ENCODE measurements around the gene GPR137C. TPM values are rescaled to one million over a fixed set of nuclear protein-coding genes. Genes with fewer than 3 reads are reported as not detected.
"Not testable (repeated sequence)": the region's sequence is repeated elsewhere in the genome, so short reads cannot be mapped to it uniquely, and the experiment has no call there.

GPR137C gene
- total RNA-seq, 1 donor from 2014 or later = 0.97 TPM

DNA sequence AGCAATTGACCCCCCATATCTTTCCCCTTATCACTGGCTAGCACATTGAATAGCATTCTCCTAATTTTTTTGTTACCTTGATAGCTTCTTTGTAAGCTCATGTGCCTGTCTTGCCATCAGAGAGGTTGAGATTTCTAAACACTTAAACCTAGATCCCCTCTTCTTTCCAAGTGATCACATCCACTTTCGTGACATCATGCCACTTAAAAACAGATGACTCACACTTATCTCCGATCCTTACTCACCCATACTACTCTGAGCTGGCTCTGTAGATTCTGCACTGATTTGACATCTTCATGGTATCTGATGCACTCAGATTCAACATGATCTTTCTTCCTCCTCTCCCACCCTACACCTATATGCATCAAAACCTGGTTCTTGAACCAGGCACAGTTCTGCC, 10.5 kb downstream of the GPR137C start:
- H3K4me3 ChIP-seq = no peak overlapping the region
- no peaks in the 10 kb centered on the region for H3K27me3 ChIP-seq (ENCODE audit: low read depth)
- no peaks in the 10 kb centered on the region for H3K36me3 ChIP-seq
- no peaks in the 10 kb centered on the region for H3K9me3 ChIP-seq
- no peak overlapping the region for H3K27ac ChIP-seq
- ATAC-seq (no peak), DNase-seq (no peak)
- intact Hi-C loops (cut with DNase I) = no loop called here
- H3K4me1 ChIP-seq = no peaks in the 10 kb centered on the region
- TF ChIP-seq, protein P1, sequence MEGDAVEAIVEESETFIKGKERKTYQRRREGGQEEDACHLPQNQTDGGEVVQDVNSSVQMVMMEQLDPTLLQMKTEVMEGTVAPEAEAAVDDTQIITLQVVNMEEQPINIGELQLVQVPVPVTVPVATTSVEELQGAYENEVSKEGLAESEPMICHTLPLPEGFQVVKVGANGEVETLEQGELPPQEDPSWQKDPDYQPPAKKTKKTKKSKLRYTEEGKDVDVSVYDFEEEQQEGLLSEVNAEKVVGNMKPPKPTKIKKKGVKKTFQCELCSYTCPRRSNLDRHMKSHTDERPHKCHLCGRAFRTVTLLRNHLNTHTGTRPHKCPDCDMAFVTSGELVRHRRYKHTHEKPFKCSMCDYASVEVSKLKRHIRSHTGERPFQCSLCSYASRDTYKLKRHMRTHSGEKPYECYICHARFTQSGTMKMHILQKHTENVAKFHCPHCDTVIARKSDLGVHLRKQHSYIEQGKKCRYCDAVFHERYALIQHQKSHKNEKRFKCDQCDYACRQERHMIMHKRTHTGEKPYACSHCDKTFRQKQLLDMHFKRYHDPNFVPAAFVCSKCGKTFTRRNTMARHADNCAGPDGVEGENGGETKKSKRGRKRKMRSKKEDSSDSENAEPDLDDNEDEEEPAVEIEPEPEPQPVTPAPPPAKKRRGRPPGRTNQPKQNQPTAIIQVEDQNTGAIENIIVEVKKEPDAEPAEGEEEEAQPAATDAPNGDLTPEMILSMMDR (IDR thresholded peaks at IDR 0.05) = no peak

DNA sequence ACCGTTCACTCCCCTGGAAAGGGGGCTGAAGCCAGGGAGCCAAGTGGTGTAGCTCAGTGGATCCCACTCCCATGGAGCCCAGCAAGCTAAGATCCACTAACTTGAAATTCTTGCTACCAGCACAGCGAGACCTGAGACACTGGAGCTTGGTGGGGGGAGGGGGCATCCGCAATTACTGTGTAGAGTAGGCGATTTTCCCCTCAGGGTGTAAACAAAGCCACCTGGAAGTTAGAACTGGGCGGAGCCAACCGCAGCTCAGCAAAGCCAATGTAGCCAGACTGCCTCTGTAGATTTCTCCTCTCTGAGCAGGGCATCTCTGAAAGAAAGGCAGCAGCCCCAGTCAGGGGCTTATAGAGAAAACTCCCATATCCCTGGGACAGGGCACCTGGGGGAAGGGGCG, 15.8 kb downstream of the GPR137C start:
- H3K4me1 ChIP-seq; H3K27me3 ChIP-seq (ENCODE audit: low read depth); intact Hi-C loops (cut with DNase I); ATAC-seq; H3K27ac ChIP-seq; H3K36me3 ChIP-seq; DNase-seq; H3K4me3 ChIP-seq: not testable (repeated sequence)
- peaks cover 31% of the 10 kb centered on the region for H3K9me3 ChIP-seq

- no peak overlapping the region for H3K27ac ChIP-seq
- intact Hi-C loops (cut with DNase I) = no loop called here
- H3K36me3 ChIP-seq = no peaks in the 10 kb centered on the region
- no peak overlapping the region for H3K4me3 ChIP-seq
- TF ChIP-seq, protein P1 (IDR thresholded peaks at IDR 0.05) = no peak
- H3K9me3 ChIP-seq = peaks cover 22% of the 10 kb centered on the region
- no peaks in the 10 kb centered on the region for H3K4me1 ChIP-seq
- DNase-seq (no peak), ATAC-seq (no peak)
- no peaks in the 10 kb centered on the region for H3K27me3 ChIP-seq (ENCODE audit: low read depth)
These were observed 23.2 kb downstream of the GPR137C start for GRCh38 chr14:52575858-52576257.

DNA sequence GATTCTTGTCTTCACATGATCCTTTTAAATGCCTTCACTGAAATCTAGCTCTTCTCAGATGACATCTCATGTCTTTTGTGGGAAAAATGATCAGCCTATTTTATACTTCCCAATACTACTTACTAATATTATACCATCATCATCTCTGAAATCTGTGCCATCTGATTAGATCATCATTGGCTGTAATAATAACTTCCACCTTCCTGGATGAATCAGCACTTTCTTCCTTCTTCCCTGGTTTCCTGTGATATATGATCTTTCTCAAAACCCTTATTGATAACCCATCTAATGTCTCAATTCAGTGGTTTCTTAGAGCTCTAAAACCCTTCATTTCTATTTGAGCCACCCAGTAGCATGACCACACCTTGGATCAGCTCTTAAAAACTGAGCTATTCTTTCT, 30.9 kb downstream of the GPR137C start:
- TF ChIP-seq, protein P1 (IDR thresholded peaks at IDR 0.05) = no peak

GRCh38 chr14:52589646-52590045, 37.0 kb downstream of the GPR137C start:
- Histone ChIP-seq H3K9me3 (no peaks in the 10 kb centered on the region), H3K36me3 (no peaks in the 10 kb centered on the region), H3K4me3 (no peak overlapping the region), H3K27me3 (ENCODE audit: low read depth) (no peaks in the 10 kb centered on the region), H3K27ac (no peak overlapping the region), H3K4me1 (no peaks in the 10 kb centered on the region)
- intact Hi-C loops (cut with DNase I) = no loop called here
- TF ChIP-seq, protein P1 (IDR thresholded peaks at IDR 0.05) = no peak
- ATAC-seq = no peak
- no peak for DNase-seq

More for the DNA sequence above, 30.9 kb downstream of the GPR137C start:
- intact Hi-C loops (cut with DNase I) = no loop called here
- Histone ChIP-seq H3K4me3 (no peak overlapping the region), H3K4me1 (no peaks in the 10 kb centered on the region), H3K27me3 (ENCODE audit: low read depth) (no peaks in the 10 kb centered on the region), H3K9me3 (no peaks in the 10 kb centered on the region), H3K36me3 (no peaks in the 10 kb centered on the region), H3K27ac (no peak overlapping the region)
- ATAC-seq (no peak), DNase-seq (no peak)

DNA sequence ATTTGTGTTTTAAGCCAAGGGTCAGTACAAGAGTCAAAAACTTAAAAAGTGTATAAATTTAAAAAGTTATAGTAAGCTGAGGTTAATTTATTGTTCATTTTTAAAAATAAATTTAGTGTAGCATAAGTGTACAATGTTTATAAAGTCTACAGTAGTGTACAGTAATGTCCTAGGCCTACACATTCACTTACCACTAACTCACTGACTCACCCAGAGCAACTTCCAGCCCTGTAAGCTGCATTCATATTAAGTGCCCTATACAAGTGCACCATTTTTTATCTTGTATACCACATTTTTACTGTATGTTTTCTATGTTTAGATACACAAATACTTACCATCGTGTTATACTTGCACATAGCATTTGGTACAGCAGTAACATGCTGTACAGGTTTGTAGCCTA, 37.7 kb downstream of the GPR137C start:
- Histone ChIP-seq H3K4me3 (no peak overlapping the region), H3K36me3 (no peaks in the 10 kb centered on the region), H3K9me3 (no peaks in the 10 kb centered on the region), H3K4me1 (no peaks in the 10 kb centered on the region), H3K27me3 (ENCODE audit: low read depth) (no peaks in the 10 kb centered on the region), H3K27ac (no peak overlapping the region)
- DNase-seq = no peak
- TF ChIP-seq, protein P1 (IDR thresholded peaks at IDR 0.05) = no peak
- intact Hi-C loops (cut with DNase I) = no loop called here
- ATAC-seq = no peak
